Measurements from ENCODE around the gene THAP11. TPM values are rescaled to one million over a fixed set of nuclear protein-coding genes. Genes with fewer than 3 reads are reported as not detected.

Gene THAP11
- total and polyA plus RNA-seq, 2 of the 13 experiments (the other 11 are each of a cell fraction or from before 2014, with no cell fraction given) = 44.2 to 53.4 TPM

DNA sequence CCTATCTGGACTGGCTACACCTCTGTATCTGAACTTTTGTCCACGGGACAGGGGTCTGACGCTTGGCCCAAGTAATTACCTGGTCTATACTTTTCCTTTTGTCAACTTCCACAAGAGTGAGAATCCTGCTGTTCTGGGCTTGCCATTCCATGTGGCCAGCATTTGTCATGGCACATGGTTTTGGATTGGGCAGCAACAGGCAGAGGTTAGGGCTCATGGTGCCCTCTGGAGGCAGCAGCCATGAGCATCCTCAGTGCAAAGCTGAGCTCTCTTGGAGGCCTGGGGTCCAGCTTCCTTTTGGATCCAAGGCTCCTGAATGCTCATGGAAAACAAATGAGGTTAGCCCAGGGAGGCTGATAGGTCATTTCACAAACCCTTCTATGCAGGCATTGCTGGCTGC lies 23.2 kb downstream of the THAP11 start:
- Histone ChIP-seq H2AFZ (ENCODE audit: low read length) (no peak overlapping the region), H3K79me2 (ENCODE audit: insufficient read depth, low read length) (peaks cover 48% of the 10 kb centered on the region), H3K4me1 (ENCODE audit: insufficient read depth, low read length) (no peaks in the 10 kb centered on the region), H3K4me3 (replicated peaks in 1 of 3; ENCODE audit: insufficient read depth in 1 of 3, low read depth in 2 of 3, low read length in 3 of 3) (no peak overlapping the region), H4K20me1 (ENCODE audit: insufficient read depth, low read length) (peaks cover 23% of the 10 kb centered on the region; the same call in 1 of the 2 replicates), H3K9me3 (ENCODE audit: low read length) (no peaks in the 10 kb centered on the region), H3K27ac (ENCODE audit: extremely low read length, insufficient read depth, low read length) (no peak overlapping the region), H3K9ac (ENCODE audit: insufficient read depth, low read depth, low read length) (no peak overlapping the region), H3K36me3 (replicated peaks in 1 of 2; ENCODE audit: control insufficient read depth in 1 of 2, insufficient read depth in 2 of 2, low read length in 2 of 2) (peaks cover 37 to 85% of the 10 kb centered on the region in 2 experiments), H3K4me2 (ENCODE audit: low read depth, low read length) (no peak overlapping the region), H3K27me3 (ENCODE audit: control insufficient read depth in 1 of 2, insufficient read depth in 2 of 2, low read length in 2 of 2) (no peaks in the 10 kb centered on the region)
- ChIA-PET CTCF (ENCODE audit: low intra/inter-chr PET ratio, low total read pairs) (interaction anchor here (0.7 to 3.7 kb wide), 7 partner anchors 22 to 344 kb away, joined by 3 to 69 read pairs (median 4); partner anchors contain the start of gene THAP11), POLR2A (interaction anchor here (0.6 to 1.0 kb wide), 6 partner anchors 18 to 59 kb away, joined by 3 to 6 read pairs (median 4); partner anchors contain the start of genes CENPT, RANBP10 and TSNAXIP1)
- intact Hi-C loops (cut with micrococcal nuclease; ENCODE audit: unreplicated experiment) (loop anchor here (1.0 kb wide), 3 partner anchors 22 to 193 kb away; no protein-coding TSS in a partner anchor), in situ Hi-C loops (cut with HindIII; ENCODE audit: extremely low pct_ligation_motif_present, low pct_unique_long_range_greater_than_20kb) (no loop called here)
- BruUV-seq (replicated peaks) = no TSS peak
- peak; percentile 68 for DNase-seq (ENCODE audit: low spot score)
- ATAC-seq = peak; percentile 90
- WGBS (ENCODE audit: low lambda C conversion rate) = 93% methylated on average over 2 of the region's 2 CpGs
- FAIRE-seq = no peak
- TF ChIP-seq CC2D1A (CRISPR knock-in tag; IDR thresholded peaks at IDR 0.05) = no peak
- TF ChIP-seq, protein P1, sequence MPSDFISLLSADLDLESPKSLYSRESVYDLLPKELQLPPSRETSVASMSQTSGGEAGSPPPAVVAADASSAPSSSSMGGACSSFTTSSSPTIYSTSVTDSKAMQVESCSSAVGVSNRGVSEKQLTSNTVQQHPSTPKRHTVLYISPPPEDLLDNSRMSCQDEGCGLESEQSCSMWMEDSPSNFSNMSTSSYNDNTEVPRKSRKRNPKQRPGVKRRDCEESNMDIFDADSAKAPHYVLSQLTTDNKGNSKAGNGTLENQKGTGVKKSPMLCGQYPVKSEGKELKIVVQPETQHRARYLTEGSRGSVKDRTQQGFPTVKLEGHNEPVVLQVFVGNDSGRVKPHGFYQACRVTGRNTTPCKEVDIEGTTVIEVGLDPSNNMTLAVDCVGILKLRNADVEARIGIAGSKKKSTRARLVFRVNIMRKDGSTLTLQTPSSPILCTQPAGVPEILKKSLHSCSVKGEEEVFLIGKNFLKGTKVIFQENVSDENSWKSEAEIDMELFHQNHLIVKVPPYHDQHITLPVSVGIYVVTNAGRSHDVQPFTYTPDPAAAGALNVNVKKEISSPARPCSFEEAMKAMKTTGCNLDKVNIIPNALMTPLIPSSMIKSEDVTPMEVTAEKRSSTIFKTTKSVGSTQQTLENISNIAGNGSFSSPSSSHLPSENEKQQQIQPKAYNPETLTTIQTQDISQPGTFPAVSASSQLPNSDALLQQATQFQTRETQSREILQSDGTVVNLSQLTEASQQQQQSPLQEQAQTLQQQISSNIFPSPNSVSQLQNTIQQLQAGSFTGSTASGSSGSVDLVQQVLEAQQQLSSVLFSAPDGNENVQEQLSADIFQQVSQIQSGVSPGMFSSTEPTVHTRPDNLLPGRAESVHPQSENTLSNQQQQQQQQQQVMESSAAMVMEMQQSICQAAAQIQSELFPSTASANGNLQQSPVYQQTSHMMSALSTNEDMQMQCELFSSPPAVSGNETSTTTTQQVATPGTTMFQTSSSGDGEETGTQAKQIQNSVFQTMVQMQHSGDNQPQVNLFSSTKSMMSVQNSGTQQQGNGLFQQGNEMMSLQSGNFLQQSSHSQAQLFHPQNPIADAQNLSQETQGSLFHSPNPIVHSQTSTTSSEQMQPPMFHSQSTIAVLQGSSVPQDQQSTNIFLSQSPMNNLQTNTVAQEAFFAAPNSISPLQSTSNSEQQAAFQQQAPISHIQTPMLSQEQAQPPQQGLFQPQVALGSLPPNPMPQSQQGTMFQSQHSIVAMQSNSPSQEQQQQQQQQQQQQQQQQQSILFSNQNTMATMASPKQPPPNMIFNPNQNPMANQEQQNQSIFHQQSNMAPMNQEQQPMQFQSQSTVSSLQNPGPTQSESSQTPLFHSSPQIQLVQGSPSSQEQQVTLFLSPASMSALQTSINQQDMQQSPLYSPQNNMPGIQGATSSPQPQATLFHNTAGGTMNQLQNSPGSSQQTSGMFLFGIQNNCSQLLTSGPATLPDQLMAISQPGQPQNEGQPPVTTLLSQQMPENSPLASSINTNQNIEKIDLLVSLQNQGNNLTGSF (CRISPR knock-in tag; IDR thresholded peaks at IDR 0.05) = no peak
- no peak for TF ChIP-seq ZNF766 (CRISPR knock-in tag; IDR thresholded peaks at IDR 0.05; ENCODE audit: borderline replicate concordance)
- TF ChIP-seq, protein P2, sequence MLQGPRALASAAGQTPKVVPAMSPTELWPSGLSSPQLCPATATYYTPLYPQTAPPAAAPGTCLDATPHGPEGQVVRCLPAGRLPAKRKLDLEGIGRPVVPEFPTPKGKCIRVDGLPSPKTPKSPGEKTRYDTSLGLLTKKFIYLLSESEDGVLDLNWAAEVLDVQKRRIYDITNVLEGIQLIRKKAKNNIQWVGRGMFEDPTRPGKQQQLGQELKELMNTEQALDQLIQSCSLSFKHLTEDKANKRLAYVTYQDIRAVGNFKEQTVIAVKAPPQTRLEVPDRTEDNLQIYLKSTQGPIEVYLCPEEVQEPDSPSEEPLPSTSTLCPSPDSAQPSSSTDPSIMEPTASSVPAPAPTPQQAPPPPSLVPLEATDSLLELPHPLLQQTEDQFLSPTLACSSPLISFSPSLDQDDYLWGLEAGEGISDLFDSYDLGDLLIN (CRISPR knock-in tag; IDR thresholded peaks at IDR 0.05; ENCODE audit: borderline replicate concordance) = no peak
- no peak for TF ChIP-seq ZNF713 (CRISPR knock-in tag; IDR thresholded peaks at IDR 0.05)
- TF ChIP-seq, protein P3, sequence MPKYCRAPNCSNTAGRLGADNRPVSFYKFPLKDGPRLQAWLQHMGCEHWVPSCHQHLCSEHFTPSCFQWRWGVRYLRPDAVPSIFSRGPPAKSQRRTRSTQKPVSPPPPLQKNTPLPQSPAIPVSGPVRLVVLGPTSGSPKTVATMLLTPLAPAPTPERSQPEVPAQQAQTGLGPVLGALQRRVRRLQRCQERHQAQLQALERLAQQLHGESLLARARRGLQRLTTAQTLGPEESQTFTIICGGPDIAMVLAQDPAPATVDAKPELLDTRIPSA (CRISPR knock-in tag; IDR thresholded peaks at IDR 0.05; ENCODE audit: borderline replicate concordance) = no peak
- TF ChIP-seq TARDBP (CRISPR knock-in tag; IDR thresholded peaks at IDR 0.05) = peak; percentile 18; the same call in 1 of the 2 replicates
- TF ChIP-seq ARNTL (CRISPR knock-in tag; IDR thresholded peaks at IDR 0.05) = no peak
- TF ChIP-seq ZNF879 (CRISPR knock-in tag; IDR thresholded peaks at IDR 0.05) = no peak
- TF ChIP-seq FOSL1 (CRISPR knock-in tag; IDR thresholded peaks at IDR 0.05; ENCODE audit: borderline replicate concordance) = no peak
- no peak for TF ChIP-seq GTF3A (CRISPR knock-in tag; conservative IDR thresholded peaks at IDR 0.05)

All from HepG2 (cell line).